A204.1 (cell line): ENCODE data around the gene DAPK1.

Experiments
- FAIRE-seq: peaks from 2 replicates; lab custom pipeline; 2012; peaks lifted over from hg19 to GRCh38; lab: Jason Lieb, UNC

Gene DAPK1

DNA sequence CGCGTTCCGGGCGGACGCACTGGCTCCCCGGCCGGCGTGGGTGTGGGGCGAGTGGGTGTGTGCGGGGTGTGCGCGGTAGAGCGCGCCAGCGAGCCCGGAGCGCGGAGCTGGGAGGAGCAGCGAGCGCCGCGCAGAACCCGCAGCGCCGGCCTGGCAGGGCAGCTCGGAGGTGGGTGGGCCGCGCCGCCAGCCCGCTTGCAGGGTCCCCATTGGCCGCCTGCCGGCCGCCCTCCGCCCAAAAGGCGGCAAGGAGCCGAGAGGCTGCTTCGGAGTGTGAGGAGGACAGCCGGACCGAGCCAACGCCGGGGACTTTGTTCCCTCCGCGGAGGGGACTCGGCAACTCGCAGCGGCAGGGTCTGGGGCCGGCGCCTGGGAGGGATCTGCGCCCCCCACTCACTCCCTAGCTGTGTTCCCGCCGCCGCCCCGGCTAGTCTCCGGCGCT is at the start of gene DAPK1:
Gene DAPK1 (plus strand): TSS at position 264 of the 442 bp plus-strand sequence. CDS start 1,211 bp downstream, outside the sequence.
- FAIRE-seq: no peak

DNA sequence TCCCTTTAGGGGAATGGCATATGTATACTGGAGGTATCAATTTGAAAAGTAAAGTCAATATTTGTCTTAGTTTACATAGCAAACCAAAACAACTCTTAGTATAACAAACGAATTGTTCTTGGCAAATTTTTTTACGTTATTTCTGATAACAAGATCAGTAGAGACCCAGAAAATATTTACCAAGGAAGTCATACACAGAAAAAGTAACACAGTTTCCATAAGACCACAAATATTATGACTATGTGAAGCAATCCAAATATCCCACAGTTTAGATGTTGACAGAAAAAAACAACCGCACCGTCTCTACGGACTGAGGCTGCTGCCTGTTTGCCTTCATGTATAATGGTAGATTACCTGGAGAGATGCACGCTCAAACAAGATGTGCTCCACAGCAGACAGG is 46.5 kb upstream of the DAPK1 start:
- FAIRE-seq: no peak

- FAIRE-seq: no peak
Observed at GRCh38 chr9:87455407-87455806, 42.3 kb upstream of the DAPK1 start.

DNA sequence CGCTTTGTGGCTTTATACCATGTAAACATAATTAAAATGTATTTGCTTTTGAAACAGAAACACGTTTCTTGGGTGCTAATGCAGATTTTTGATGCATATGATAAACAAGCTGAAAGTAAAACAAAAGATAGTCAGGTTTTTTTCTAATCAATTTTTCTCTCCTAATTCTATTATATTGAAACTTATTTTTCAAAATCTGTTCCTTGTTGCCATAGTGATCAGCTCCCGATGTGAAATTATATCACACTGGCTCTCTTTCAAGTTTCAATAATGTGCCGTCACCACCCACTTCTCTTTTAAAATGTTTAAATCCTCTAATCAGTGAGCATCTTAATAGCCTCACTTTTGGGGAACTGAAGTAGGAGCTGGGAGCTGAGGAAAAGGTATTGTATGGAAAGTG is 36.4 kb upstream of the DAPK1 start:
- FAIRE-seq: no peak

DNA sequence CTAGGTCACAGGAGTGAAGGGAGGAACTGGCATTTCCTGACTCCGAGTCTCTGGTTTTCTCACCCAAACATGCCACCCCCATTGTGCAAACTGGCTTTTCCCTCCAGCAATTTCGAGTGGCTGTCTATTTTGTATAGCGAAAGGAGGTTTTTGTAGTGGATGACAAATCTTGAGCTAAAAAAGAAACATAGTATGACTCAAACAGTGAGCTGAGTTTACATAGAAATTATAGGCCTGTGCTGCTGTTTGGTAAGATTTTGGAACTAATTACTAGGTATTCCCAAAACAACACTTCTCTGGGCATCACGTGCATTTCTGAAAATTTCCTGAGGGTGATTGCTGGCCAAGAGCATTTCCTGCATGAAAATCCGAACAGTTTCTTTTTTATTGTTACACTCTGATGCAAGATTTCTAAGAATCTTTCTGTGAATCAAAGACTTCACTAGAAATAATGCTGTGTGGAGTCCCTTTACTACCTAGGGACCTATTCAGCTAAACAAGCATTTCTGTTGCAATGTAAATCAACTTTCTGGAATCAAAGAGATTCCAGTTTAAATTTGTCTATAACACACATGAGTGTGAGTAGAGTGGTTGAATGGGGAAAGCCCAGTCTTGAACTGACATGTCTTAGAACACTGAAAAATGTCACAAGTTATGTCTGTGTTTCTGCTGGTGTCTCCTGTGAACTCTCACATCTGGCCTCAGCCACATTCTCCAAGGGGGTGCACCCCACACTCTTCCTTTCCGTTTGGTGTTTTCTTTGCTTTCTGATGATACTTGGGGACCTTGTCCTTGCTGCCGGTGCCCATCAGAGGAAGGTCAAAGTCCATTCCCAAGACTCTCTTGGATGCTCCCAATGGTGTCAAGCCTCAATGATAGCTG is 33.3 kb upstream of the DAPK1 start:
- no peak for FAIRE-seq

- FAIRE-seq: no peak
Observed at GRCh38 chr9:87464992-87465378, 32.7 kb upstream of the DAPK1 start.

DNA sequence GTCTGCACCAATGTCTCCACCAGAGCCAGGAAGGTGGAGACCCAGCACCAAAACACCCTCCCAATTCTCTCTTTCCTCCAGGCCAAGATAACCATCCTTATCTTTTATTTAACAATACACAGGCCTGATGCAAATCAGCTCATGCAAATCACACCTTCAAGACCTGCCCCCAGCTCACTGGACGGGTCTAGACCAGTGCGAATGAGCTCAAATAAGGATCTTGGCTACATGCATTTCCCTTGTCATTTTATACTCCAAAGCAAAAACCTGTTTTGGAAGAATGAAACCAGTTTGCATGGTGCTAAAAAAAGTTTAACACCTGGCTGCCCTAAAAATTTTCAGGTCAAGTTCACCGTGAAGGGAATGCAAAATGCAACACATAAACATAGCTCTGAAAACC is 31.9 kb upstream of the DAPK1 start:
- no peak for FAIRE-seq

- no peak for FAIRE-seq
Observed at GRCh38 chr9:87467187-87467586, 30.5 kb upstream of the DAPK1 start.

- no peak for FAIRE-seq
Observed at GRCh38 chr9:87469793-87470465, 27.7 kb upstream of the DAPK1 start.

GRCh38 chr9:87471746-87472145 is 25.9 kb upstream of the DAPK1 start:
- FAIRE-seq: no peak

GRCh38 chr9:87475463-87475862 is 22.2 kb upstream of the DAPK1 start:
- FAIRE-seq: no peak

GRCh38 chr9:87478226-87478992 is 19.3 kb upstream of the DAPK1 start:
- FAIRE-seq: no peak

DNA sequence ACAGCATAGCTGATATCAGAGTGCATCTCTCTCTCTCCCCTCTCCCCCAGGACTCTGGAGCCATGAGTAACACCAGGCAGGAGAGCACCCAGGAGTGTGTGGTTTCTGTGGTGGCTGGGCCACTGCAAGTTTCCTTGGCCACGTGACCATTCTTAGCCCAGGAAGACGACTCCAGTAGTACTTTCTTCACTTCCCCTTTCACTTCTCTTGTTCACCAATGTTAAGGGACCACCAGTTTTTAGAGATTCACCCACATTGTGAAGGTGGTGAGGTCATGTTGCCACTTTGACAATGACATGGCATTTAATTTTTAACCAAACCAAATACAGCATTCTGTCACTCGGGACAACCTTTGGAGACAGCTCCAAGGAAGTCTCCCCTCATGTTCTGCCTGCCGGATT is 17.9 kb upstream of the DAPK1 start:
- FAIRE-seq: no peak

- no peak for FAIRE-seq
Observed at GRCh38 chr9:87481890-87482855, 15.5 kb upstream of the DAPK1 start.

DNA sequence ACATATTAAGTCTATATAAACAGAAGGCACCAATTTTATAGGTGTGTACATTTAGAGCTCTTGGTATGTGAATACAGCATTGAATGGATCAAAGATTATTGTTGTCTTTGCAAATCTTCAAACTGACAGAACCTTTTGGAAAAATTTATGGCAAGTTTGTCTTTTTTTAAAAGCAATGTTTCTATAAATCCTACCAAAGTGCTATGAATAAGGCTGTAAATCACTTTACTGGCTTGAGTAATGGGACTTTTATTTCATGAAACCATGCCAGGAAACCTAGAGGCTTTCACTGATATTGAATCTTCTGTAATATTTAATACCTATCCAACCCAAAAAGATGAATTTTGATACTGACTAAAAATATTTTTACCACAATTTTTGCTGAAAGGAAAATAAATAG is 7.4 kb upstream of the DAPK1 start:
- FAIRE-seq: no peak

- no peak for FAIRE-seq
Observed at GRCh38 chr9:87490907-87491306, 6.8 kb upstream of the DAPK1 start.

DNA sequence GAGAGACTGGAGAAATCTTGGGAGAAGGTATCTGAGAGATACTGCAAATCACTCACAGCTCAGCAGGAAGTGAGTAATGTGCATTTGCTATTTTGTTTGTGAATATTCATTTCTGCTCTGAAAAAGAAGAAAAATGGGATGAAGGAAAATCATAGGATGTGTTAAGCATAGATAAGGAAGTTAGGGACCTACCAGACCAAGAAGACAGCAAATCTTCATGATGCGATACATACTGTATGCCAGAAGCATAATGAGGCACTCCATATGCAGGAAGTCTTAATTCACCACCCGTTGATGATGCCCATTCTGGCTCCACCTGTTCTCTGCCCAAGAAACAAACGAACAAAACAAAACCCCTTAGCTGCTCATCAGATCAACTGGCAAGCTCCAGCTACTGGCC is 6.1 kb upstream of the DAPK1 start:
- no peak for FAIRE-seq

DNA sequence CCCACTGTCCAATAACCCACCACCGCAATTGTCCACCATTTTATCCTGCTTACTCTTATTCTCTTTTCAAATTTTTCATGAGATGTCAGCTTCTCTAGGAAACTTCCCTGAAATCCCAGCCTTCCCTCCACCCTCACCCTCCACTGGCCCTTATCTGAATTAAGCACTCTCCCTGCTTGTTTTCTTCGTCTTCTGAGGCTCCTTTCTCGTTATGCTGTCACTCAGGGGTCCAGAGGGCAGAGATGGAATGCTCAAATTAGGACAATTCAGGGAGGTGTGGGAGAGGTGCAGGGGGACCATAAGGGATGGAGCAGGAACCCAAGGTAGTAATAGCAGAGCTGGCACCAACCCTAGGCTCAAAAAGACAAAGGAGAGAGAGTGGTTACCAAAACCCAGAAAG is 5.0 kb upstream of the DAPK1 start:
- FAIRE-seq: no peak

DNA sequence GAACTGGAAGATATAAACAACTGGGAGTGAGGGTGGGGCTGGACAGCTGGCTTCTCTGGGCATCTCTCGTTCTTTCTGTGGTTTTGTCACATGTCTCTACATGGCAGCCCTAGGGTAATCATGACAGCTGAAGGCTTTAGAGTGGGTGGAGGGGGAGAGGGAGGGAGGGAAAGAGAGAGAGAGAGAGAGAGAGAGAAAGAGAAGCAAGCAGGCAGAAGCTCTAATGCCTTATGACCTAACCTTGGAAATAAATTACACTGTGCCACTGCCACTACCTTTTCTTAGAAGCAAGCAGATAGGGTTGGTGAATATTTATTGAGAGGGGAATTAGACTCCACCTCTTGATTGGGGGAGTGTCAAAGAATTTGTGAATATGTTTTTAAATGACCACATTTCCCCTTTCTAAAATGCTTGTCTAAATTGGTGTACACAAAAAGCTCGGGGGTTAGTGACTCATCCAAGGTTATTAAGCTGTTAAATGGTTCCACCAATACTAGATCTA is 2.6 kb upstream of the DAPK1 start:
- FAIRE-seq: no peak

DNA sequence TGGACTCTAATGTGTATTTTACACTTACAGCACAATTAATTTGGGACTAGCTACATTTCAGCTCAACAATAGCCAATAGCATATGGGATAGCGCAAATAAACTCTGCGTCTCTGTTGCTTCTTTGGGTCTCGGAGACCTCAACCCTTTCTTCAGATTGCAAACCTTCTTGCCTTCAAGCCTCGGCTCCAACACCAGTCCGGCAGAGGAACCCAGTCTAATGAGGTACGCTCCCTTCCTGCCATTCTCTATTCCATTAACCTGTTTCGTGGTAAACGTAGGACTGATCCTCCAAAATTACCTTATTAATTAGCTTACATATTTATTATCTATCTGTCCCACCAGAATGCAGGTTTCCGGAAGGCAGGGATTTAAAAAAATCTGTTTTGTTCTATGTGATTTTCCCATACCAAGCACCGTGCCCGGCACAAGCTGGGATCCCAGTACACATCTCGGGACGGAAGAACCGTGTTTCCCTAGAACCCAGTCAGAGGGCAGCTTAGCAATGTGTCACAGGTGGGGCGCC is 525 bp upstream of the DAPK1 start:
- FAIRE-seq: no peak
